Measurements from ENCODE around the gene GMDS. TPM values are rescaled to one million over a fixed set of nuclear protein-coding genes. Genes with fewer than 3 reads are reported as not detected.

GMDS gene
- total and polyA plus RNA-seq, 11 donors = 4.5 to 10.7 (median 7.0) TPM

GRCh38 chr6:2054516-2055067, 190.8 kb downstream of the GMDS start:
- Histone ChIP-seq H3K4me1 (no peaks in the 10 kb centered on the region), H3K27me3 (no peaks in the 10 kb centered on the region), H3K9me3 (no peaks in the 10 kb centered on the region), H3K4me3 (no peak overlapping the region), H3K27ac (no peak overlapping the region), H3K36me3 (no peaks in the 10 kb centered on the region)
- DNase-seq (no peak), ATAC-seq (no peak)
- 74 to 85% (median 80%) methylated on average over 4 of the region's 4 CpGs for WGBS, 4 donors
- intact Hi-C loops (cut with DNase I) = no loop called here
- TF ChIP-seq POLR2A (IDR thresholded peaks at IDR 0.05) (no peak), CTCF (IDR thresholded peaks at IDR 0.05) (no peak)

- Histone ChIP-seq H3K27me3 (no peaks in the 10 kb centered on the region), H3K4me1 (no peaks in the 10 kb centered on the region), H3K36me3 (no peaks in the 10 kb centered on the region), H3K9me3 (no peaks in the 10 kb centered on the region), H3K4me3 (no peak overlapping the region), H3K27ac (no peak overlapping the region)
- ATAC-seq = no peak
- TF ChIP-seq CTCF (IDR thresholded peaks at IDR 0.05) (no peak), POLR2A (IDR thresholded peaks at IDR 0.05) (no peak)
- no peak for DNase-seq
- intact Hi-C loops (cut with DNase I) = no loop called here
Observed at GRCh38 chr6:2053691-2054090, 191.7 kb downstream of the GMDS start.

- no peak for ATAC-seq
- no peak for TF ChIP-seq POLR2A (IDR thresholded peaks at IDR 0.05)
- TF ChIP-seq CTCF (IDR thresholded peaks at IDR 0.05) = no peak
Observed at GRCh38 chr6:2047855-2048254, 197.6 kb downstream of the GMDS start.

GRCh38 chr6:2044192-2044591, 201.2 kb downstream of the GMDS start:
- Histone ChIP-seq H3K27me3 (no peaks in the 10 kb centered on the region), H3K4me3 (no peak overlapping the region), H3K36me3 (no peaks in the 10 kb centered on the region), H3K9me3 (peaks cover 0 to 7% (median 0%) of the 10 kb centered on the region in 12 donors), H3K4me1 (no peaks in the 10 kb centered on the region), H3K27ac (no peak overlapping the region)
- 97 to 99% (median 98%) methylated on average over 4 of the region's 4 CpGs for WGBS, 4 donors
- TF ChIP-seq POLR2A (IDR thresholded peaks at IDR 0.05) (no peak), CTCF (IDR thresholded peaks at IDR 0.05) (no peak)
- intact Hi-C loops (cut with DNase I) = no loop called here
- ATAC-seq (no peak), DNase-seq (no peak)

More at GRCh38 chr6:2047855-2048254, 197.6 kb downstream of the GMDS start:
- H3K4me3 ChIP-seq = no peak overlapping the region
- H3K27ac ChIP-seq = no peak overlapping the region
- WGBS, 4 donors = 60 to 90% (median 62%) methylated on average over 2 of the region's 2 CpGs
- DNase-seq = no peak
- intact Hi-C loops (cut with DNase I) = no loop called here
- no peaks in the 10 kb centered on the region for H3K27me3 ChIP-seq
- no peaks in the 10 kb centered on the region for H3K36me3 ChIP-seq
- no peaks in the 10 kb centered on the region for H3K4me1 ChIP-seq
- peaks cover 0 to 7% (median 0%) of the 10 kb centered on the region in 12 donors for H3K9me3 ChIP-seq

Data from heart left ventricle (tissue), 16 donors.